HG03521 (cell line): Measurements from ENCODE around the gene AIG1.
"Not testable (repeated sequence)": the region's sequence is repeated elsewhere in the genome, so short reads cannot be mapped to it uniquely, and the experiment has no call there.

Experiments
- ATAC-seq: cut with Tn5 transposase; IDR thresholded peaks from one replicate; pipeline ENCODE4 v1.9.1; 2021; ENCODE audit warnings: mild to moderate bottlenecking, moderate library complexity; ENCODE audit not compliant: unreplicated experiment

Gene AIG1

DNA sequence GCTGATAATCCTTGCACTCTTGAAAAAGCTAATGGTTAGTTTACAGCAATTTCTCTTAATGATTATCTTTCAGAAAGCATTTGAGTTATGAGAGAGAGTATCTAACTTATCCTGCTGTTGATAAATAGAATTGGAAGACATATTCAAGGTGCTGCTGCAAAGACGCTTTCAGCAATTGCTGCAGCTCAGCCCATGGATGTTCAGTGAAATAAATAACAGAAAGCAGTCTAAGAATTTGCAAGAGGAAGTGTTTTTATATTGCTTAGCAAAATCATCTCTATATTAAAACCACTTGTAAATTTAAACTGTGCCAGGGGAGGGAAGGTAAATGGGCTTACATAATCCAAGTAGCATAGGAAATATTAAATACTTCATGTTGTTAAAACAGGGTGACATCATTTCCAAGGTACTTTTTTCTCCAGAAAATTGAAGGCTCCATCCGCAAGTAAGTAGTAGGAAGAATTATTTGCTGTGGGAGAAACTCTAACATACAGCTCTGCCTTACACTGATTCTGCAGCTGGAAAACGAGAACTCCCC, 201.3 kb downstream of the AIG1 start:
- no peak for ATAC-seq

DNA sequence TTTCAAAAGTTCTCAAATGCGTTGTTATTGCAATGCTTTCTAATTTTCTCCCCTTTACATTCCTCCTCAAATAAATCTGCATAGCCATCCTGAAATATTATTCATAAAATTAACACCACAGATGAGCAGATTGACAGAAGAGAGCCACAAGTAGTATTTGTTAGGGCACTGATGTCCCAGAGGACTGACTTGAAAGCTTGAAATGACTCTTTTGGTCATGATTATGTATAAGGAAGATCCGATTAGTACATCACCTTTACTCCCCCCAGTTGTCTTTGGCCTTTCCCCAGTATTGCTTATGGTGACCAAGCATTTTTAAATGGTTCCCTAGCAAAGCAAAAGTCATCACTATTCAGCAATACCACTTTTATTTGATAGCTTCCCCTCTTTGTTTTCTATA, 202.2 kb downstream of the AIG1 start:
- ATAC-seq, result no peak

DNA sequence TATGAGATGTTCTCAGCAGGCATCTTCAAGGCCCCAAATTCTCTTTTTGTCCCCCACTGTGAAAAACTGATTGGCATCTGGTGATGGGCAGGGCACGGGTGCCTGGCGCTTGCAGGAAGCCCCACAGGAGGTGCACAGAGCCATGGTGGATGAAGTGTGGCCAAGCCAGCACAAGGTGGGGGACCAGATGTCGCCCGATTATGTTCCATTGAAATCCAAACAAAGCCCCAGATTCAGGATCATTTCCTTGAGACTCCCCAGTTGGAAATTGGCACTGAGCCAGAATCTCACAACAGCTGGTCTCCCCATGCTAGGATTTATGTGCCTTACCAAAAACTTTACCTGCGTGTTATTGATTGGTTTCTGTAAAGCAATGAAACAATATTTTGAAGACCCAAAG, 203.7 kb downstream of the AIG1 start:
- no peak for ATAC-seq

DNA sequence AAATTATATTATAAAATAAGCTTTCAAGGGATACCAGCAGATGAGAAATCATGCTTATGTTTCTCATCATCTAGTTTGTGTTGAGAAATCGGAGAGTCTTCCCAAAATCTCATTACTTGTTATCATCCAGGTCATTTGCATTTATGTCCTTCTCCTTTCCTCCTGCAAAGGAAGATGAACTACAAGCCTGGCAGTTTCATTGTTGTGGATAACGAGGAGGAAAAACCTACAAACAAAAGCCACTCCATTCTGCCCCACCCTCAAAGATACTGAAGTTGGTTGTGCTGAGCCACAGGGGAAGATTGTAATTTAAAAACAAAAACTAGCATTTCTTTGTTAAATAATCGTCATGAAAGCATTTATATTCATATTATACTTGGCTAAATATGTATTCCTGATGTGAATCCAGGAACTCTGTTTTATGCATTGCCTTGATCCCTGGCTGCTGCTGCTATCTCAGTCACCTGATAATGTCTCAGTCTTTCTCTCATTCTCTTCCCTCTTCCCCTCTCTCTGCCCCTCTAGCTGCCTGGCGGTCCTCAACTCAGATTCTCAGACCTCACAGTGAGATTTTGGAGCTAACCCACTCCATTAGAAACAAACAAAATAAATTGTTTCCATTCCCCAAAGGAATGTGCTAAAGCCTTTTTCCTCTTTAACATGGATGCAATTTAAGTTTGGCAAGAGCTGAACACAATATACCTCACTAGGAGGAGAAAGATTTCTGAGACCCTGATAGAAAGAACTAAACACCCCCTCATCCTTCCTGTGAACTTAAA, 204.5 kb downstream of the AIG1 start:
- ATAC-seq, result no peak

DNA sequence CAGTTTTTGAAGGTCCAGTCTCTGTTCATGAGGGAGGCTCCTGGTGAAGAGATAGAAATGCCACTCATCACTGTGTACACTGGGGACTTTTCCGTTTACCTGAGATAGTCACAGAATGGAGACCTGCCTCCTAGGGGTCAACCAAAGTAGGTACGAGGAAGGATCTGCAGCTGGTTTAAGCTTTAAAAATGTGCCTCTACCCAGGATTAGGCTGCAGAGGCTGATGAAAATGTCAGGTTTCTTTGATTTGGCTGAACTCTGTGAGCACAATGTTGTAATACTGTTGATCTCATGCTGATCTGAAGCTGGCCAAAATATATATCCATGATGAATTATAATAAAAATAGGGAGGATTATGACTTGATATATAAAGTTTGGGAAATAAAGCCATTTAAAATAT, 207.1 kb downstream of the AIG1 start:
- no peak for ATAC-seq

DNA sequence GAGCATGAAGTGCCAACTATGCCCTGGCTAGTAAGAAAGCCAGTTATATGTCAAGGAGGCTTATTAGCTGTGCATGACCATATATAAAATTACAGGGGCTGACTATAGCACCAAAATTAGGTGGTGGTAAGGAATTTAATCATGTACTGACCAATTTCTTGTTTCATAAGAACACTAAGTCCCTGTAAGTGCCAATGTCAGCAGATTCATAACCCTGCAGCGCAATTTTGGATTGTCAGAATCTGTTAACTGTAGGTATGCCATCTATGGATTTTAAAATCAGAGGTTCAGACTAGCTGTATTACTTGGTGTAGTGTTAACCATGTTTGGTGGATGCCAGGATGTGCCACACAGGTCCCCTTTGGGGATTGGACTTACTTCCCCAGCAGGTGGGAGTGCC, 207.8 kb downstream of the AIG1 start:
- no peak for ATAC-seq

DNA sequence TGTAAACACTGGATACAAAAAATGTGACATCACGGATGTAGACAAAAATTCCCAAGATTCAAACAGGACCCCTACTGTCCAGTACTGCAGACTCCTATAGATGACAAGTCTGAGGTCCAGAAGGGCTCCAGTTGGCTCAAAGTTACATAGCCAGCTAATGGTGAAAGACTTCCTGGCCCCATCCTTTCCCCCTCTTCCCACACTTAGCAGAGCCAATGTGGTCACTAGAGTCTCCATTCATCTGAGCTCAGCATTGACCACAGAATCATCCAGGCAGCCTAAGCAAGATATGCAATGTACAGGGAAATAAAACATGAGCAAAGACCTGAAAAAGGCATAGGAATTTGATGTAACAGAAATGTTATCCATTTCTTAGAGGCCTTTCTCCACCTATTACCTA, 209.3 kb downstream of the AIG1 start:
- no peak for ATAC-seq

DNA sequence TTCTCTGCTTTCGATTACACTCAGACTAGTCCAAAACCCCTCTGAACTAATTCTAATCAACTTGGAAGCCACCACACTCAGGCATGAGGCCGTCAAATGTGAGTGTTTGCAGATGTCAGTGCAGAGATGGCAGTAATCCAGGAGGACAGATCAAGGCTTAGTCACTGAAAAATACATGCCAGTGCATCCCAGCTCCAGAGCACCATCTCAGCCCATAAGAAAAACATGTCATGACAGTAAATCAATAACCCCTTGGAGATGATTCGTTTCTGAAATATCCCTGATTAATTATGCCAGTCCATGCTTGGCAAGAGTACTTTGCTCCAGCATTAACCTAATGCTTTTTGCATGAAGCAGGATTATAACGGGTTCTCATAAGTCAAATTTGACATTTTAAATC, 210.3 kb downstream of the AIG1 start:
- ATAC-seq, result no peak

DNA sequence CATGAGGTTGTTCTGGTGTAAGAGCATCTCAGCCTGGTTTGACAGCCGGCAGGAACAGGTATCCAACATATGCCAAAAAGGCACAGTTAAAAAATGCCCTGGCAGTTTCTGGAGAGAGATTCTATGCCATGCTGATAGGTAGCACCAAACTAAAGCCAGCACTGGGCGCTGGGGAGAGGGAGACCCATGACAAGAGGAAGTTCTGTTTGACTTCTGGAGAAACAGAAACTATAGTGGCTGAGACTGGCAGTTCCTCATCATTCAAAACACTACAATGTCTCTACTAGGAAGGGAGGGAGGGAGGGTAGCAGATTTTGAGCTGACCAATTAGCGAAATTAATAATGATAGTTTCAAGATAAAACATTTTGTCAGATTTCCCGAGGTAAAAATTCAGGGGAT, 215.7 kb downstream of the AIG1 start:
- ATAC-seq, result peak; percentile 92

DNA sequence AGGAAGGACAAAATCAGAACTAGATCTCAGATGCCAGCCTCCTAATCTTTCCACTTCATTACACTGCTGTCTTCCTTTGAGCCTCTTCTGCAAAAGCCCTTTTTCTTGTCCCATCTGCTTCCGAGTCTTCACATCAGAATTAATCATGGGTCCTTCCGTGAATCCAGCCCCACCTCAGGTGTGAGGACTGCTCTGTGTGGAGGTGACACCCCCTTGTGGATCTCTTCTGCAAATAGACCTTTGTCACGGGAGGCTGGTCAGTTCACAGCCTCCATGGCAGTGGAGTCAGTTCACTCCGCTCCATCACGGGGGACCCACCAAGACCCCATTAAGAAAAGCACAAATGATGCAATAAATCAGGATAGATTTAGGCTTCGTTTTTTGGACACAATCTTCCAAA, 218.7 kb downstream of the AIG1 start:
- no peak for ATAC-seq

DNA sequence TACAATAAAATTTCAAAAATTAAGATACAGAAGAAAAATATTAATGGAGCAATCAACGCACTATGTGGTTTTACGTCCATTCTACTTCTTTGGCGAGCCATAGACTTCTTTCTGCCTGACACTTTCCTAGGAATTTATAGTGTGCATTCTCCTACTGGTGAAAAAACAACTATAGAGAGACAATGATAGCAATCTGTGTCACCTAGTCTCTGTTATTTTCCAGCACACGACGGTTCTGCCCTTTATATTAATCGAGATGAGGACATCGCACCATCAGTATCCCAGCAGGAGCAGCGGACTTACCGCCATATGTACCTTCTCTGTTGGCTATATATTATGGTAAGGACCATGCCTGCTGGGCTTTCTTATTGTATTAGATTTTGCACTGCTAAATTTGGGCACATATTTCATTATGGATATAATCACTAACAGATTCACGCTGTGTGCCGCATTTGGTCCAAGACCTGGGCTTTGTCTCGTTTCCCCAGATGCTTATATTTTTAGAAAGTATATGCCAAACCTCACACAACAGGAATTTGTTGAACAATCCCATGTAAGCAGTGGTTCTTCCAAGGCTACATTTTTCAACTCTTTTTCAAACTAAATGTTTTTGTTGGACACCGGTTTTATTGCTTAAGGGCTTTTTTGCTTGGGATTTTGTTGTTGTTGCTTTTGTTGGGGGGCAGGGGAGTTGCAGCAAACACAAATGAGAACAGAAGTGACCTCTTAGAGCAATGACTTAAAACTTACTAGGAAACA, 223.4 kb downstream of the AIG1 start:
- ATAC-seq, result no peak

DNA sequence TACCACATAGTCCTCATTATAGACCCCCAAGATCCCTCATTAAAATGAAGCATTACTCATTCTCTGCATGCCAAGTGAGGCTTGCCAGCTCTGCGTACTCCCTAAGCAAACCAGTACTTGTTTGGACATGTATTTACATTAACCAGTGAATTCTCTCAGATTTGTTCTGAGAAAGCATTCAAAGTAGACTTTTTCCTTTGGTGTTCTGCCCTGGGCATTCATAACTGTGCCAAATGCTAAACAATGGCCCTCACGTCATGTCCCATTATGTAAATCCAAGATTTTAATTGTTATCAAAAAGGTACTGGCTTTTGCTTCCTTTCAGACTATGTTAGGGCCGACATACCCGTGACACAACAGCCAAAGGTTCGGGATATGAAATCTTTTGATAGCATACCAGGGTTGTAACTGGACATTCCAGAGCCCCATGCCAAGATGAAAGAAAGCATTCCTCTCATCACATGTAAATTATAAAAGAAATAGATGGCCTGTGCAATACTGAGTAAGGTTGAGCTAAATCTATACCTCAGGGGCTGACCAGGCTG, 225.6 kb downstream of the AIG1 start:
- no peak for ATAC-seq

DNA sequence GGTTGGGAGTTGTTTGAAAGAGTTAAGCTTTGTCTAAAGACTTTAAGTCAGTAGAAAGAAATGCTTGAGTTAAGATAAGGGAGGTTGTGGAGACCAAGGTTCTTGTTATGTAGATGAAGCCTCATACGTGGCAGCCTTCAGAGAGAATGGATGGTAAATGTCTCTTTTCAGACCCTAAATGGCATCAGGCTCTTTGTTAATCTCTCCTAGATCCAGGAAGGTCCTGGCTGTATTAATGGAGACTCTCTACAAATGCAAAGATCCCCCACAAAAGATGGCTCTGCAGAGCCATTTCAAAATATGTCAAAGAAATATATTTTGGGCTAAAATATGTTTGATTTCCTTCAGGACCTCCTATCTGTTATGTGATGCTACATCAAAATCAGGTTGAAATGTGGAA, 228.2 kb downstream of the AIG1 start:
- ATAC-seq, result no peak

DNA sequence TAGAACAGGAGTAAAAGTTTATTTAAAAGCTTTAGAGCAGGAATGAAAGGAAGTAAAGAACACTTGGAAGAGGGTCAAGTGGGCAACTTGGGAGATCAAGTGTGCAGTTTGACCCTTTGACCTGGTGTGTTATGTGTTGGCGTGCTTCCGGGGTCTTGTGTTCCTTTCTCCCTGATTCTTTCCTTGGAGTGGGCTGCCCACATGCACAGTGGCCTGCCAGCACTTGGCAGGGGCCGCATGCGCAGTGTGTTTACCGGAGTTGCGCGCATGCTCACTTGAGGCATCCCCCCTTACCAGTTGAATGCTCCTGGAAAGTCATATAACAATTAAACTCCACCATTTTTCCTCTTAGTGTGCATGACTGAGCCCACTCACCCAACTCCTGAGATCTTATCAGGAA, 229.5 kb downstream of the AIG1 start:
- no peak for ATAC-seq

DNA sequence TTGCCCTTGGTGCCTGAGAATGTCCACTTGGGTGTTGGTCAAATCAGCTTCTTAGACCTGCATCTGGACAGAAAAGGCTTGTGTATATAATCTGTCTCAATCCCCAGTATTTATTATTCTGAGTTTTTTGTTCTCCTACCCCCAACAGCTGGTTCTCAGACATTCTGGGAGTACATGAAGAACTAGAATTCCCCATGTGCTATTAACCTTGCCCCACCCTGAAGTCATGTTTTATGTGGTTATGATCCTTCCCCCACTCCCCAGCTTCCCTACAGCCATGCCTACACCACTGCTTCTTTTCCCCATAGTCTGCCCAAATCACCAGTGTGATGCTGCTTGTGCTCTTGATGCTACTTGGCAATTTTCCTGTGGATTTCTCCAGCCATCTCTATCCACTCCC, 232.8 kb downstream of the AIG1 start:
- no peak for ATAC-seq

DNA sequence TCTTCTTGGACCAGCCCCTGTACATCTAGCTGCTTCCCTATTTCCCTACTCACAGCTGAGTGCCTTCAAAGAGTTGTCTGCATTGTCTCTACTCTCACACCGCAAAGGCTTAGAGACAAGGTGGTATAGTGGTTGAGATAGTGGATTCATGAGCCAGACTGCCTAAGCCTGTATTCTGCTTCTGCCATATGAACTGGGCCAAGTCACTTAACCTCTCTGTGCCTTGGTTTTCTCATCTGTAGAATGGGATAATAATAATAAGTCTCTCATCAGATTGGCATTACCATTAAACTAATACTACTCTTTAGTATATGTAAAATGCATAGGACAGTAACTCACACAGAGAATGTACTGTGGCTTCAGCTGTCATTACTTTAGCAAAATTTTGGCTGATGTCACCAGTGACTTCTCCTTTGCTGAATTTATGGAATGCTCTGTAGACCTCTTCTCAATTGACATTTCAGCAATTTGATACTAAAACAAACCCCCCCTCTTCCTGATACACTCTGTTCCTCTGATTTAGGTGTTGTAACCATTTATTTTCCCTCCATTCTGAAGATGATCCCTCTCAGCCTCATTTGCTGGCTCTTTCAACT, 233.7 kb downstream of the AIG1 start:
- ATAC-seq, result no peak

DNA sequence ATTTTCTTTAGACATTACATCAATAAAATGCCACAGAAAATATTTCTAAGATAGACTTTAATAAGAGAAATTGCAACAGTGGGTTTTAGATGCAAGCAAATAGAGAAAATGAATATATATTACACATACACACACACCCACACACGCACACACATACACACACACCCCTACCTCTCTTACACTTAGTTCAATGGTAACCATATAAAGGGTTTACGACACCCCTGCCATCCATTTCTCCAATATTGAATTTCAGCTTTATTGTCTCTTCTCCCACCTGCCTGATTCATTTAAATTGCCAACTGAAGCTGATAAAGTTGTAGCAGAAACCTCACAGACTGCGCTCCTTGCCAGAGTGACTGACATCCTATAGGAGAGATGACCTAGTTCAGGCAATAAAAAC, 235.2 kb downstream of the AIG1 start:
- no peak for ATAC-seq

DNA sequence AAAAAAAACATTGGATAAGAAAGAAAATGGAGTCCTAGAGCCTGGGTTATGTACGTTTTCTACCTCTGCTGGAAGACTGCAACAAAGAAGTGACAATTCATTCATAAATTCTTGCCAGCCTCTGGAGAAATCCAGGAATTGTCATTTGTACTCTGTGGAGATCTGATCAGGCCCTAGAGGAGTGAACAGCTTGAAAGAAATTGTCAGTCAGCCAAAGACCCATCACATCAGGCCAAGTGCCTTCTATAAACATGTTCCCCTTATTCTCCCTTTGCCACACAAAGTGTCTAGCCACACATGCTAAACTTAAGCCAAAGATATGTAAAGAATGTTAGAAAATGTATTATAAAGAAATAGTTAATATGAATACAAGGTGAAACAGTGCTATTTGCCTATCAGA, 237.4 kb downstream of the AIG1 start:
- ATAC-seq, result no peak

DNA sequence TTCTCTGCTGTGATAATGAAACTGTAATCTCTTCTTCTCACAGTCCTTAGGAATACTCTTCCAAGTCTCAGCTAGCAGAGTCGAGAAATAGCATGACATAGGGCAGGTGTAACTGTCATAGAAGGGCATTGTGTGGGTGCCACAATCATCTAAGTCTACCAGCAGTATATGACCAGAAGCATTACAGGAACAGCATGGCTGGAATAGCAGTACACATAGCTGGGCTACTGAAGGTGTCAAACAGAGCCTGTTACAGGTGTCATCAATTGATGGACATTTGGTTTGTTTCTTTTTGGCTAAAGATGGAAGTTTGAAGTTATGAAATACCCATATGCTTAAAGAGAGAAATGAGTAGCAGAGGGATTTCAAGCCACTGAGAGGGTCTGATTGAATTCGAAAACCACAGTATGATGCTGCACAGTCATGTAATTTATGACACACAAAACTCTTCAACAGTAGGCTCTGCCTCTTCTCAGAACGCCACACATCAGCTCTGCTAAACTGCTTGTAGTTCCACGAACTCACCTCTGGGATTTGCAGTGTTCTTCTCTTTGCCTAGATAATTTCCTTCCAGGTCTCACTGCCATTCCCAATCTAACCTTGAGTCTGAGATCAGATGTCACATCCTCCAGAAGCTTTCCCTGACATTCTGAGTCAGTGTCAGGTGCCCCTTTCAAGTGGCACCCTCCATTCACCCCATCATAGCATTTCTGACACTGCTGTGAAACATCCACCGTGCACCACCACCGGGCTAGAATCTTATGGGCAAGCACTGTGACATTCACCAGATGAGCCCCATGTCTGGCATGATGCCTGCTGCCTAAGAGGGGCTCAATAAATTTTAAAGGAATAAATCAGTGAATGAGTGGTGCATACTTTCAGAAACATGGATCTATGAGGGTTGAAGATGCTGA, 238.8 kb downstream of the AIG1 start:
- ATAC-seq, result peak; percentile 67

DNA sequence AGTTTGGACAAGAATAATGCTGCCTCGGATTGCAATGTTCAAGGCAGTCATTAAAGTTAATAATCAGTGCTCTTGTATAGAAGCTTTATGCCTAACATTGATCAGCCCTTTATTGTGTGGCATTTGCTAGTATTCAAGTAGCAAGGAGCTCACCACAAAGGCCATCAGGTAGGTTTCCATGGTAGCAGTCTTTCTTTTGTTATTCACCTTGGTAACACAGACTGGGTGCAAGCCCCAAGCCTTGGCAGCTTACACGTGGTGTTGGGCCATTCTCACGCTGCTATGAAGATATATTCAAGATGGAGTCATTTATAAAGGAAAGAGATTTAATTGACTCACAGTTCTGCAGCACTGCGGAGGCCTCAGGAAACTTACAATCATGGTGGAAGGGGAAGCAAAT, 240.5 kb downstream of the AIG1 start:
- ATAC-seq, result no peak

DNA sequence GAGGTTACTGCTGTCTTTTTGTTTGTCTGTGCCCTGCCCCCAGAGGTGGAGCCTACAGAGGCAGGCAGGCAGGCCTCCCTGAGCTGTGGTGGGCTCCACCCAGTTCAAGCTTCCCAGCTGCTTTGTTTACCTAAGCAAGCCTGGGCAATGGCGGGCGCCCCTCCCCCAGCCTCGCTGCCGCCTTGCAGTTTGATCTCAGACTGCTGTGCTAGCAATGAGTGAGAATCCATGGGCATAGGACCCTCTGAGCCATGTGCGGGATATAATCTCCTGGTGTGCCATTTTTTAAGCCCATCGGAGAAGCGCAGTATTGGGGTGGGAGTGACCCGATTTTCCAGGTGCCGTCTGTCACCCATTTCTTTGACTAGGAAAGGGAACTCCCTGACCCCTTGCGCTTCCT, 247.1 kb downstream of the AIG1 start:
- ATAC-seq, result not testable (repeated sequence)
